Mucosa of gallbladder (tissue), 1 donor: ENCODE data around the gene ALKBH1. TPM values are rescaled to one million over a fixed set of nuclear protein-coding genes. Genes with fewer than 3 reads are reported as not detected.

Experiments
- total RNA-seq: library from RNA; stranded (reverse); gene quantifications from one replicate; pipeline ENCODE4 v1.2.1, GENCODE V29; 2021
- donor health status: DM: no; HTN: no; CAD: no.

ALKBH1 gene
- total RNA-seq, 1 donor from 2014 or later = 10.2 TPM

Other genes starting within 250 kb of the ALKBH1 start
- gene AHSA1, start 249.9 kb downstream of the ALKBH1 start, total RNA-seq = 153 TPM
- 0.23 TPM for gene ISM2, start 209.2 kb downstream of the ALKBH1 start, total RNA-seq
- gene SPTLC2, start 91.4 kb downstream of the ALKBH1 start, total RNA-seq = 44.2 TPM
- gene SLIRP, start 80 bp upstream of the ALKBH1 start, total RNA-seq = 77.7 TPM
- 56.2 TPM for gene SNW1, start 53.1 kb upstream of the ALKBH1 start, total RNA-seq
- gene ADCK1, start 92.1 kb upstream of the ALKBH1 start, total RNA-seq = 9.1 TPM